GM19099 (cell line): ENCODE data around the gene GTPBP1.

Experiments used
- POLR2A ChIP-seq: IDR thresholded peaks from 3 replicates; pipeline ENCODE4 v1.6.1; 2011; ENCODE audit warnings: low read depth; ENCODE audit not compliant: insufficient read length; ENCODE audit errors: extremely low read depth

The GTPBP1 gene

GRCh38 chr22:38766076-38766777, 60.5 kb downstream of the GTPBP1 start:
- no peak for TF ChIP-seq POLR2A

GRCh38 chr22:38767313-38767712, 61.6 kb downstream of the GTPBP1 start:
- TF ChIP-seq POLR2A = no peak

GRCh38 chr22:38768036-38768435, 62.3 kb downstream of the GTPBP1 start:
- TF ChIP-seq POLR2A = no peak

- no peak for TF ChIP-seq POLR2A
These were observed 64.7 kb downstream of the GTPBP1 start for GRCh38 chr22:38770257-38770949.

- TF ChIP-seq POLR2A = no peak
These were observed 66.8 kb downstream of the GTPBP1 start for GRCh38 chr22:38772623-38772873.

- TF ChIP-seq POLR2A = no peak
These were observed 67.7 kb downstream of the GTPBP1 start for GRCh38 chr22:38773363-38773946.

GRCh38 chr22:38774496-38775166, 68.9 kb downstream of the GTPBP1 start:
- TF ChIP-seq POLR2A = no peak

- no peak for TF ChIP-seq POLR2A
These were observed 69.9 kb downstream of the GTPBP1 start for GRCh38 chr22:38775656-38776055.

- TF ChIP-seq POLR2A = no peak
These were observed 70.3 kb downstream of the GTPBP1 start for GRCh38 chr22:38776086-38776485.

GRCh38 chr22:38777087-38777671, 71.4 kb downstream of the GTPBP1 start:
- no peak for TF ChIP-seq POLR2A

- no peak for TF ChIP-seq POLR2A
These were observed 75.3 kb downstream of the GTPBP1 start for GRCh38 chr22:38781033-38781432.

- no peak for TF ChIP-seq POLR2A
These were observed 76.8 kb downstream of the GTPBP1 start for GRCh38 chr22:38782402-38783094.
